Hepatocyte (in vitro differentiated cells): ENCODE results near the gene ZBTB33. TPM values are rescaled to one million over a fixed set of nuclear protein-coding genes. Genes with fewer than 3 reads are reported as not detected.

Experiments used
- DNase-seq: peaks from one replicate; pipeline ENCODE4 v3.0.0-alpha.2; 2016; ENCODE audit warnings: low spot score
- H2AFZ ChIP-seq: fragments of 200-600 bp; sonication (generic); 2 replicates; pipeline ENCODE4 v1.6.0; 2016; ENCODE audit warnings: antibody characterized with exemption, mild to moderate bottlenecking
- H3K27ac ChIP-seq: fragments of 200-600 bp; sonication (generic); 2 replicates; pipeline ENCODE4 v1.5.1; 2016; ENCODE audit warnings: mild to moderate bottlenecking
- H3K27me3 ChIP-seq: fragments of 200-600 bp; sonication (generic); 2 replicates; pipeline ENCODE4 v1.6.1; 2016
- H3K36me3 ChIP-seq: fragments of 200-600 bp; sonication (generic); replicated peaks from 2 replicates; pipeline ENCODE4 v1.5.1; 2016; ENCODE audit warnings: low read depth; ENCODE audit not compliant: insufficient read depth
- H3K4me1 ChIP-seq: fragments of 200-600 bp; sonication (generic); 2 replicates; pipeline ENCODE4 v1.5.1; 2016; ENCODE audit warnings: mild to moderate bottlenecking, moderate library complexity; ENCODE audit not compliant: insufficient read depth
- H3K4me2 ChIP-seq: fragments of 200-600 bp; sonication (generic); 2 replicates; pipeline ENCODE4 v1.6.0; 2016
- H3K4me3 ChIP-seq: fragments of 200-600 bp; sonication (generic); 2 replicates; pipeline ENCODE4 v1.5.1; 2016; ENCODE audit warnings: mild to moderate bottlenecking
- H3K79me2 ChIP-seq: fragments of 200-600 bp; sonication (generic); 2 replicates; pipeline ENCODE4 v1.6.0; 2017; ENCODE audit warnings: mild to moderate bottlenecking
- H3K9me2 ChIP-seq: fragments of 200-600 bp; sonication (generic); replicated peaks from 2 replicates; pipeline ENCODE4 v1.6.0; 2017; ENCODE audit warnings: mild to moderate bottlenecking; ENCODE audit not compliant: insufficient read depth
- H3K9me3 ChIP-seq: fragments of 200-600 bp; sonication (generic); 2 replicates; pipeline ENCODE4 v1.5.1; 2016; ENCODE audit warnings: low read depth, mild to moderate bottlenecking
- H4K20me1 ChIP-seq: fragments of 200-600 bp; sonication (generic); 2 replicates; pipeline ENCODE4 v1.6.0; 2016; ENCODE audit warnings: mild to moderate bottlenecking; ENCODE audit not compliant: insufficient read depth, poor library complexity, severe bottlenecking
- CTCF ChIP-seq: fragments of 200-600 bp; sonication (generic); IDR thresholded peaks from 2 replicates; pipeline ENCODE4 v1.5.1; 2016; ENCODE audit warnings: antibody characterized with exemption, mild to moderate bottlenecking; ENCODE audit not compliant: poor library complexity
- EZH2 ChIP-seq: fragments of 200-600 bp; sonication (generic); IDR thresholded peaks from 2 replicates; pipeline ENCODE4 v1.6.1; 2016; ENCODE audit warnings: antibody characterized with exemption, mild to moderate bottlenecking, borderline replicate concordance
- EZH2phosphoT487 ChIP-seq: fragments of 200-600 bp; sonication (generic); IDR thresholded peaks from one replicate; pipeline ENCODE4 v1.6.1; 2018; ENCODE audit warnings: antibody characterized with exemption, mild to moderate bottlenecking, low read depth, moderate library complexity; ENCODE audit not compliant: unreplicated experiment, severe bottlenecking
- WGBS: methylation state at CpG from one replicate; pipeline ENCODE4 v1.1.6; 2016; ENCODE audit warnings: low lambda C conversion rate; ENCODE audit errors: missing lambda C conversion rate; 5-methylcytosine and 5-hydroxymethylcytosine counted together
- polyA plus RNA-seq: library from polyadenylated mRNA; unstranded; fragments of >200 nt; fragmentation: Nextera tagmentation; extraction: Ambion mirVana; gene quantifications from 2 replicates; pipeline ENCODE4 v1.2.1, GENCODE V29; 2016
- total RNA-seq: library from RNA; depleted of rRNA; stranded (reverse); fragments of >200 nt; gene quantifications from 2 replicates; pipeline ENCODE4 v1.2.3, GENCODE V29; 2014

The ZBTB33 gene
- total and polyA plus RNA-seq, 2 experiments from 2014 or later = 5.5 to 25.2 TPM

DNA sequence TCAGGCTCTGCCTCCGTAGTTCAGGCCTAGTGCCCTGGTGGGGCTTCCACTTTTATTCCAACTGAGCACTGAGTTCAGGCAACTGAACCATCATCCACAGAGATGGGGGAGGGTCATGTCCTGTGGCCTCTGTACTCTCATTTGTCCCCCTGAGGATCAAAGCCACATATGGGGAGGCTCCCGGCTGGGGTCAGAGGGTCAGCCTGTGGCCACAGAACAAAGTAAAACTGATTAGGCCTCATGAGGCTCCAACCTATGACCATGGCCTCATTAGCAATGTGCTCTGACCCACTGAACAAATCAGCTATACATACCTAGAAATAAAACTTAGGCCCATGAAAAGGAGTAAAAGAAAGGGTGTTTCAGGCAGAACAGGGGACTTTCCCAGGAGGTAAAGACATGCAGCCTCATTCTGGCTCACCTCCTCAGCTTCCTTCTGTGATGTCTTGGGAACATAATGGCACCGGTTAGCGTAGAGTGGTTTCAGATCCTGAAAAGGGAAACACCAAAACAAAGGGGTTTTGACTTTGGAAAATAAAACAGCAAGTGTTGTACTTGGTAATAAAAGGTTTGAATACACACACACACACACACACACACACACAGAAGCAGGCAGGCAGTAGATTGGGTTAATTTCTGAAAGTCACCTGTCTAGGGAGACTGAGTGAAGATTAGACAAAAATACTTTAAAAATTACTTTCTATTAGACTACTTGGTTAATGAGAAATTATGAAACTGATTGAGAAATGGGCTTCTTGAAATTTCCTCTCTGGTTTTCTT, 36.3 kb downstream of the ZBTB33 start:
- 75% methylated on average over 4 of the region's 4 CpGs for WGBS
- DNase-seq = no peak
- no peaks in the 10 kb centered on the region for H3K27me3 ChIP-seq
- H3K79me2 ChIP-seq = no peaks in the 10 kb centered on the region
- no peak overlapping the region for H2AFZ ChIP-seq
- H3K9me3 ChIP-seq = no peaks in the 10 kb centered on the region
- no peaks in the 10 kb centered on the region for H4K20me1 ChIP-seq
- no peaks in the 10 kb centered on the region for H3K9me2 ChIP-seq
- no peaks in the 10 kb centered on the region for H3K36me3 ChIP-seq
- no peak overlapping the region for H3K4me2 ChIP-seq
- no peak overlapping the region for H3K4me3 ChIP-seq
- no peak overlapping the region for H3K27ac ChIP-seq
- TF ChIP-seq EZH2 (no peak), EZH2phosphoT487 (no peak), CTCF (no peak)
- H3K4me1 ChIP-seq = no peaks in the 10 kb centered on the region

DNA sequence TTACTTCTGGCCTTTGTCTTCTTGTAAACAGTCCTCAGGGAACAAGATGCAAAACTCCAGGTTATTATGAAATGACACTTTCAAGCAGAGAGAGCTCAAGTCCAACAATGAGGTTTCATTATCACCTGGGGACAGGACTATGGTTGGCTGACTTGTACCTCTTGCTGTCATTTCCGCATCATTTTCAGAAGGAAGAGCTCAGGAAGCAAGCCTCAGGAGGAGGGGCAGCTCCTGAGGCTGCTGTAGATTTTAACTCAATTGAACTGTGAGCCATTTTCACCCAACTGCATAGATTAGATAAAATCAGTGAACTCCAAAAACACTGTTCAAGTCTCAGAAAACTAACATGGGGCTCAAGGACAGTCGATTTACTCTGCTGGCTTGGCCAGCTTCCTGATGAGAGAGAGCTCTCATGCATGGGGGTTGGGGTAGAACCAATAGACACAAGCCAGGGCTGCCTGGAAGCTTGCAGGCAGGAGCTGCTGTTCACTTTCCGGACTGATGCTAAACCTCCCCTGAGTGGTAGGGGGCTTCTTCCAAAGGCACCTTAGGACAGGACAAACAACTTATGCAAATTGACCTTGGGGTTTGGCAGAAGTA, 37.0 kb downstream of the ZBTB33 start:
- H3K4me1 ChIP-seq = no peaks in the 10 kb centered on the region

DNA sequence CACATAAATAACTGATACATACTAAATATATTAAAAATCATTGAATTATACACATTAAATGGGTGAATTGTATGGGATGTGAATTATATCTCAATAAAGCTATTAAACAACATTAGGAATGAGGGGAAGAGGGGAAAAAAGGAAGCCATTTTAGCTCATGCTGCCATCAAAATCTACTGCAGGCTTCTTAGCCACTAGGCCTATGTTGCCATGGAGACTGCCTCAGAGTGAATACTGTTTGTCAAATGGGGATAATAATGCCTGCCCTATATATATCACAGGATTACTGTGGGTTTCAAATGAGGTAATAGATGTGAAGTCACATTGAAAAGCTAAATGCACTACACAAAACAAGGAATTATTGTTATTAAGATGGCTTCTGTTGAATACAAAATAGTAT, 39.5 kb downstream of the ZBTB33 start:
- no peaks in the 10 kb centered on the region for H3K79me2 ChIP-seq
- no peak overlapping the region for H3K4me3 ChIP-seq

More for the DNA sequence above, 37.0 kb downstream of the ZBTB33 start:
- Histone ChIP-seq H3K27me3 (no peaks in the 10 kb centered on the region), H4K20me1 (no peaks in the 10 kb centered on the region), H3K79me2 (no peaks in the 10 kb centered on the region), H3K4me2 (no peak overlapping the region), H3K36me3 (no peaks in the 10 kb centered on the region), H3K27ac (no peak overlapping the region), H2AFZ (no peak overlapping the region), H3K9me2 (no peaks in the 10 kb centered on the region), H3K9me3 (no peaks in the 10 kb centered on the region), H3K4me3 (no peak overlapping the region)
- TF ChIP-seq EZH2phosphoT487 (no peak), EZH2 (no peak), CTCF (no peak)
- 62% methylated on average over 3 of the region's 3 CpGs for WGBS
- no peak for DNase-seq

More for the DNA sequence above, 39.5 kb downstream of the ZBTB33 start:
- no peaks in the 10 kb centered on the region for H3K9me2 ChIP-seq
- TF ChIP-seq EZH2 = no peak
- TF ChIP-seq CTCF = no peak
- no peak for TF ChIP-seq EZH2phosphoT487
- no peak overlapping the region for H3K4me2 ChIP-seq
- no peaks in the 10 kb centered on the region for H3K36me3 ChIP-seq
- no peaks in the 10 kb centered on the region for H4K20me1 ChIP-seq
- H3K9me3 ChIP-seq = no peaks in the 10 kb centered on the region
- H3K27me3 ChIP-seq = no peaks in the 10 kb centered on the region
- H3K4me1 ChIP-seq = no peaks in the 10 kb centered on the region
- no peak for DNase-seq
- H2AFZ ChIP-seq = no peak overlapping the region
- H3K27ac ChIP-seq = no peak overlapping the region
